Measurements from ENCODE around the gene COPS8.
A peak's percentile ranks its signal among the peaks of the same experiment; 100 is the strongest.

COPS8 gene

DNA sequence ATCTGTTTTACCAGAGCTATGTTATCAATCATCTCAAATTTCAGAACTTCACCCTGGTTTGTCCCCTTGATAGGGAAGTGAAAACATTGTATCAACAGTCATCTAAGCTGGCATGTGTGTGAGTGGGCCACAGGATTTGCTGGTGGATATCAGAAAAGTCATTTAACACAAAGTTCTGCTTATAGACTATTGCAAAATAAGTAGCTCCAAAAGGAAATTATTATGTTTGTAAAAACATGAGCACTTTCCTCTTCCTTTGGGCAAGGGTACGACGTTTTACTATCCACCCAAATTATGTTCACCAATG lies 20.7 kb upstream of the COPS8 start:
- FAIRE-seq, result no peak

DNA sequence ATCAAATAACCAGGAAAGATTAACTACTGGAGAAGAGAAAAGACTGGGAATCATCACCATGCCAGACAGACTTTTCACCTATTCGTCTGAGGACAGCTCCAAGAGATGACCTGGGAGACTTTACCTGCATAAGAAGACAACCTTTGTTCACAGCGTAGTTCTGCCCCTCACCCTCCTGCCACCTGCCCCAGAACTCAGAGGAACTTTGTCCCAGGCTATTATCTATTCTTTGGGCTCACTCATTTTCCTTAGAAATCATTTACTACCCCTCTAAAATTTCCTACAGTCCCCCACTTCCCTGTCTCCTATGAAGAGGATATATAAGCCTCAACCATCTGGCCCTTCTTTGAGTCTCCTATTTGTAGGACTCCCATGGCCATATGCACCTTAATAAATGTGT lies 19.3 kb upstream of the COPS8 start:
- FAIRE-seq, result no peak

DNA sequence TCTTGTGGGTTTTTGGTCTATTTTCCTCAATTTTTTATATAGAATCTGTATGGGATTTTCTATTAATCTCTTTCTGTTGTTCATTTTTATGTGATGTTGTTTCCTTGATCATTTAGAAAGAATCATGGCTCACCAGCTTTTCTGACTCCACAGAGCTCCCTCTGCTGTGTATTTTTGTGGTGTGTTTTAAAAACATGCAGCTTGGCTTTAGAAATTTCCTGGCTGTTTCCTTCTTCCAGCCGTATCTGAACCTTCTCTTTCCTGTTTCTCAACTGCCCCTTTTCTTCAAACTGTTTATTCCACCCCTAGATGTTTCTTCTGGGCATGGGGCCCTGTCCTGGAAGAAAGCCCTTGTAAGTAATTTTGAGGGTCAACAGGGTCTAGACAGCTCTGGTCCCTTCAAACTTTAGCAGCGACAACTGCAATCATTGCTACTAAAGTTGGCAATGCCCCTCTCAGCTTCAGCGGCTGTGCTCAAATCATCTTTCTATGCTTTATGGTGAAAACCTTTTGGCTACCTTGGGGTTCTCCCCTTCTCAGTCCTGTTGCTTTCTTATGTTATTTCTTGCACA lies 17.6 kb upstream of the COPS8 start:
- FAIRE-seq, result no peak

DNA sequence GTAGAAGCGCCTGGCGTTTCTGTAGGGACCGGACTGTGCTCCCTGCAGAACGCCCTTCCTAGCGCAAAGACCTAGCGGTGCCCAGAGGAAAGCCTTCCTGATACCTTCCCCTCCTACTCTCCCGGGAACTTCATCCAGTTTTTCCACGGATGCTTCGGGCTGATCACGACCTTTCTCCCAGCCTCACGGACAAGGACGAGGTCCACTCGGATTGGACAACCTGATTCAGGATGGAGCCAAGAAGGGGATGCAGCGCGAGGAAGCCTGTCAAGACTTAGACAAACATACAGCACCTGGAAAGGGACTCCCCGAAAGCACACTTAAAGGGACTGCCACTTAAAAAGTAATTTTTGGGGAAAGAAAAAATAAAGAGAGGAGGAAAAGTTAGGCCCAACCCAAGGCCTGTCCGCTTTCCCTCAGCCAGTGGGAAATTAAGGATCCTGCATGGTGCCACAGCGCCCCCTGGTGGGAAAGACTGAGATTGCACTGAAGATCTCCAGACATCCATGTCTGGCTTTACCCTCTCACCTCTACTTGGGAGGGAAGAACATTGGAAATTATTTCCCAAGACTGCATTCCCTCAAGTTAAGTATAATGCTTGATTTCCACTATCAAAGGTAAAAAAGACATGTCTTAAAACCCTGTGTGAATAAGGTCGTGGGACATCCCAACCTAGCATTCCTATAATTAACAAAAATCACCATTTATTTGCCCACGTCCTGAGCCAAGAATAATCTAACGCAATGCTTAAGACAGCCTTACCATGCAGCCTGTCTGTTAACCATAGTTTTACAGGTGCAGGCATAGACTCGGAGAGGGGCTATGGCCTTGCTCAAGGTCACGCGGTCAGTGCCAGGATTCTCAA lies 13.4 kb upstream of the COPS8 start:
- FAIRE-seq, result no peak

DNA sequence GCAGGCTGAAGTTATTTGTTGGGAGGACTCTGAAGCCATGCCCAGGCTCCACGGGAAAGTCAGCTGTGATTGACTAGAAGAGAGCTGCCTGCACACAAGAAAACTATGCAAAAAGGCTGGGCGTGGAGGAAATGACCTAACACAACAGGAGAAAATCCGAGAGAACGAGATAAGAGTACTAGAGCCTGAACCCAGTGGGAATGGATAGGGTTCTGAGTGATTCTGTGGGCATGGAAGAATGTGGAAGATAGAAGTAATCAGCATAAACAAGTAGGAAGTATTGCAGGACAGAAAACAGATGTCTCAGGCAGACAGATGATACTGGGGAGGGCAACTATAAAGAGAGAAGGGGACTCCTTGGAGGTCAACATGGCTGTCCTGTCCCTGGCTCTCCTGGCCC lies 12.1 kb upstream of the COPS8 start:
- FAIRE-seq, result no peak

DNA sequence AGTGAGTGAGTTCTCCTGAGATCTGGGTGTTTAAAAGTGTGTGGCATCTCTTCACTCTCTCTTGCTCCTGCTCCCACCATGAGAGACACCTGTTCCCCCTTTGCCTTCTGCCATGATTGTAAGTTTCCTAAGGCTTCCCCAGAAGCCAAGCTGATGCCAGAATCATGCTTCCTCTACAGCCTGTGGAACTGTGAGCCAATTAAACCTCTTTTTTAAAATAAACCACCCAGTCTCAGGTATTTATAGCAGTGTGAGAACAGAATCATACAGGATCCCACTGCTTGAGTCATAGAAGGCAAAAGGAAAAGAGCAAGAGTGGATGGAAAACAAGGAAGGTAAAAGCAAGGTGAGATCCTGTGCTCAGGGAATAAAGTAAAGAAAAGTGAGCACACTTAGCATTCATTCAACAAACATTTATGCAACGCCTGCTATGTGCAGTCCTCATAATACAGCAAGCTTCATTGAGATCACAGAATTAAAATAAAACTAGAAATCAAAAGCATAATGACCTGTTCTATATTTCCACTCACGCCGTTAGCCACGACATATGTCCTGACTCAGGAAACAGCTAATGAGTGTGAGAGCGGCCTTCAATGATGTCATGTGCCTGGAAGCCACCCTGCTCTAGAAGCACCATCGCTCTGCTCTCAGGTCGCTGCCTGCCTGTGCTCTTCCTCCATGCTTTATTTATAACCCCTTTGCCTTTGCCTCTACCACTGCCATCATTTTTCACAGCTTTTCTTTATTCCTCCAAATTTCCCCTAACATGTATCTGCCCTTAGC lies 11.3 kb upstream of the COPS8 start:
- no peak for FAIRE-seq

DNA sequence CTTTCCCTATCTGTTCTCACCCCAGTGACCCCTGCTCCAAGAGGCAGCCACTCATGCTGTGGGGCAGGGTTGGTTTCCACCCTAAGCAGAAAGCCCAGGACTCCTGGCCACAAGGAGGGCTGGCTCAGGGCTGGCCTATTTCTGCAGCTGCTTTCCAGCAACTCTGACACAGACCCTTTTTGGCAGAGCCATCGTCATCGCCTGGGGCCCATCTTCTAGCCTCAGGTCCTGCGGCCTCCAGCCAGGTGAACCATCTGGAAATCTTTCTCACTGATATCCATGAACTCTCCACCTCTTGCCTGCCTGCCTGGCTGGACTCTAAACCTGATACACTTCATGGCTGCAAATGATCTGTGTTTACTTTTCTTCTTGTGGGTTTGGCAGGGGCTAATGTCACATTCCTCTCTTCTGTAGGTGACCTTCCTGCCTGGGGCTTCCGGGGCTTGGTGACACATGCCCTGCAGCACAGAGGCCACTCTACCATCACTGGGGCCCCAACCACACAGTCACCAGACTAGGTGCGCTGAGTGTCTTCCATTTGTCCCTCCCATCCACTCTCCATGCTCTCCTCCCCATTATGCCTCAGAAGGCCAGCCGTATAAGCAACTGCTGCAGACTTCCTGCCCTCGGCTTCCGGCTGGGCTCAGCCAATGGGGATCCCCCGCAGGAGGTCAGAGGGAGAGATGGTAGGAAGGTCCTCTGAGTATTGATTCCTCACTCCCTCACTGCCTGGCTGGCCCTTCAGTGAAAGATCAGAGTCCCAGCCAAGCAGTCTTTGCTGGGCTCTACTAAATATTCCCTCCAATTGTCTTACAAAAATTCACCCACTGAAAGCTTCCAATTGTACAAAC lies 9.7 kb upstream of the COPS8 start:
- FAIRE-seq, result no peak

DNA sequence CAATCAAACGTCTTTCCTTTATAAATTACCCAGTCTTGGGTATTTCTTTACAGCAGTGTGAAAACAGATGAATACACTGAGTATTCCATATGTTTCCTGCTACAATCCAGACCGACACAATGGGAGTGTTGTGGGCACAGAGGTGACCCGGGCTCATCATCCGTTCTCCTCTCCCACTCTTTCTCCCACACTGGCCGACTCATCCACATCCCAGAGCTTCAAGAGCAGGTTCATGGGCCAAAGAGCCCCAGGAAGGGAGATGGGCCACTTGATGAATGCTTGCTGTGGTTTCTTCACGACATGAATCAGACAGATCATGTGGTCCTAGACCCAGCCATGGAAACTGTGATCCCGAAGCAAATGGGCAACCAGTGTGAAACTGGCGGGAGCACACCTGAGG lies 4.1 kb upstream of the COPS8 start:
- no peak for FAIRE-seq

DNA sequence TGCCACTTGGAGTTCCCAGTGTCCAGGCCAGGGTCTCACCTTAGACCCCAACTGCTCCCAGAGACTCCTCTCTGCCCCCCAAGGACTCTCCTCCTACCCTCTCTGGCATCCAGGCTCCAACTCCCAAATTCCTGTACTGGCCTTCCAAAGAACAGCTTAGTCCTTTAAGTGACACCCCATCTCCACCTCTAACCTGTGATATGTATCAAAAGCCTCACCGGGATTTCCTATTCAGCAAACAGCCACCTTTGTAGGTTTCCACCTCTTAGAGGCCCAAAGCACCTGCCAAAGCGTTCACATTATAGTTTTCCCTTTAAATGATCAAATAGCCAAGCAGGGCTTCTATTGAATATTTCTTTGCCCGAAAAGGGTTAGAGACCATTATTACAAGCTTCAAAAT lies 2.7 kb upstream of the COPS8 start:
- no peak for FAIRE-seq

DNA sequence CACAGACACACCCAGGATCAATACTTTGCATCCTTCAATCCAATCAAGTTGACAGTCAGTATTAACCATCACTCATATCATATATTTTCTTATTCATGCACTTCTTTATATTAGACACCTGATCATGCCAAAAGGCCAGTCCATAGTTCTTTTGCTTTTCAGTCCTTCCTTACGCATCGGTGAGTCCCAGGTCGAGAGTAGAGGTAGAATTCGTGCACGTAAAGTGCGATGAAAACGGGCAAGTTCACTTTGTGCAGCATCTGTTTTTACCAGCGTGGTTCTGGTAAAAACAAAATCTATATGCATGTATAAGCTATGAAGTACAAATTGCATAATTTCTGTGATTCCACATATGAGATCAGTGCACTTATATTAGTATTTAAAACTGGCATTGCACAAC lies 1.2 kb upstream of the COPS8 start:
- FAIRE-seq, result no peak

DNA sequence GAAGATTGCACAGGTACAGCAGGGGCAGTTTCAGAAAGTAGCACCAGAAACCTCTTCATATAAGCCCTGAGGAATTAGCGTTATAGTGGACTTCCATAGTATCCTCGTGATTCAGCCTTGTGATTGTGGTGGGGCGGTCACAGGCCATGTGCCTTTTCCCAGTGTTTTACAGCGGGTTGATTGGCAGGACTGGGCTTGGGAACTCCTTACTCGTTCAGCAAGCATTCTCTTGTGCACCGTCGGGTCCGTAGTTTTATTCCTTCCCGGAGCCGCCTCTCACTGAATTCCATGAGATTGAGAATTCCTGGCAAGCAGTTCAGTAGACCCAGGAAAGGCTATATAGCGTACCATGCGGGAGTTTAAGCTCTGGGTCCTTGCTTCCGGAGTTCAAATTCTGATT lies 5.2 kb downstream of the COPS8 start:
- FAIRE-seq, result no peak

DNA sequence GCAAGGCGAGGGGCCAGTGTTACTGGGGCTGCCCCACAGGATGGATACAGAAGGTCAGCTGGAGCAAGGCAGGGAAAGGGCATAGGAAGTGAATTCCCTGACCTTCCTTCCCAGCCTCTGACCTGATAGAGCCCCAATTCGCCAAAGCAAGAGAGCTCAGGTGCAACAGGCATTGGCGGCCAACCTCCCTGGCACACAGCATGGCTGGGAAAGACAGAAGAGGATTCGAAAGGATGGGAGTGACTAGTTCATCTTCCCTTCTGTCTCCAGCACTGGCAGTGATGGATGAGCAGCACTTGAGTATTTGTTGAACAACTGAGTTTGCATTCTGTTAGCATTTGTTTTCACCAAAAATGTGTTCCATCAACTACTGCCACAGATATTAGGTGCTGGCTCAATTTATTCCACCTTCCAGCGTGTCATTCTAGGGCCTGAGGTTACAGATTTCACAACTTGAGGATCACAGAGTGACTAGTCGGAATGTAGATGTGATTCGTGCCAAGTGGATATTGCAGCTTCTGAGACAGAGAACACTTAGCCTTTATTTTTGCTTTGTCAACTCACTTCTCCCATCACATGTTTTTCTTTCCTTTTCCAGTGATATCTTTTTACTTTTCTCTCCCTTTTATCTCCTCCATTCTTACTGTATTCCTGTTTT lies 6.2 kb downstream of the COPS8 start:
- no peak for FAIRE-seq

DNA sequence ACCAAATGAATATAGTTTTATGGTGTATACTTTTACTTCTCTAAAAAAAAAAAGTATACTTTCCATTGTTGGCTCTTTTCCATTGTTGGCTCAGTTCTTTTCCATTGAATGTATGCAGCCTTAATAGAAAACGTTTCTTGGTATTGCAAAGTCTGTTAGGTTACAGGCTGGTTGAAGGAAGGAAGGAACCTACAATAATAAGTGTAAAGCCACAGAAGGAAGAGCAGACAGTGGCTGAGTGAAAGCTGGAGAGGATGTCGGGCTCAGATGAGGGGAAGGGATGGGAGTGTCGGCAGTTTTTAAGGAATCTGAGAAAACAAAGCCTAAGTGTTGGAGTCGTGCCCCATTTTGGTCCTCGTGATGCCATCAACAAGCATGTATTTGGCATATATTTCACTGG lies 6.8 kb downstream of the COPS8 start:
- no peak for FAIRE-seq

DNA sequence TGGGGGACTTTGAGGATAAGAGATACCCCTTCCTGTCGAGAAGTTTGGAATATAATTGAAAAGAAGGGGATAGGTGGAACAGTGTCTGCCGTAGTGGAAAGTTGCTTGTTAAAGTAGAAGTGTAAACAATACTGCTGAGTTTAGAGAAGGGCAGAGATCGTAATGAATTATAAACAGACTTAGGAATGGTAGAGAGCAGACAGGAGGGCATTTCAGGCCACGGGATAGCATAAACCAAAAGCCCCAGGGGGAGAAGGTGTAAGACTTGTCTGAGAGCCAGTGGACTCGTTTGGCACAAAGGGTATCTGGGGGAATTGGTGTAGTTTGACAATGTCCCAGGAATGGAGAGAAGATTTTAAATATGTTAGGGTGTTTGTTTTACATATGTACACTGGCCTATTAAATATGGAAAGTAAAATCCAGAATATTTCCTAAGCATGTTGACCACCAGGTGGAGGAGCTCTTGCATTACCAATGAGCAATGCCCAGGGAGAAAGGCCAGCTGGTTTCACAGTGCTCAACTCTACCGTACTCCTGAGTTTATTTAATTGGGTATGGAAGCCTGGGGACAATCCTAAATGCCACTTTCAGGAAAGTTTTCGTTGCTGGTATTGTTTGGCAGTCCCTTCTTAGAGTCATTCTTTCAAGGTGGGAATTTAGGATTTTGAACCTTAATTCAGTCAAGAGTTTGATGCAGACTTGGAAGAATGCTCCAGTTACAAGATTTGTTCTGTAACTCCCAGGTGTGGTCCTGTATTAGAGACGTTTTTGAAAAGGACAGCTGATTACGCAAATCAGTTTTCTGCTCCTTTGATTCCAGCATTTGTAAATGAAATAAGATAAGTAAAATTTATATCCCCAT lies 7.5 kb downstream of the COPS8 start:
- FAIRE-seq, result peak; percentile 31

DNA sequence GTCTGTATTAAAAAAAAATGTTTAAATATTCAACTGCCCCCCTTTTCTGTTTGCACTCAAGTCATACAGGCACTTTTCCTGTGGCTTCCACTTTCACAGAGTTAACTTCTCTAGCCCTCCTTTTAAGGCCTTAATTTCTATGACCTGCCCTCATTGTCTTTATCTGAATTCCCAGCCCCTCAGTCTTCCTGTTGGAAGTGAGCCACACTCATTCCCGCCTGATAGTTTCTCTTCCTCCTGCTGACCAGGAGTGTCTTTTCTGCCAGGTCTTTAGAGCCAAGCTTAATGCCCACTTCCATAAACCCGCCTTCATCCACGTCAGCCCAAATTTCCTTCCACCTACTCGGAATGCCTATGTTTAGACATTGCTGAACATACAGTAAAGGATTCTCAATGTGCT lies 10.5 kb downstream of the COPS8 start:
- FAIRE-seq, result no peak

DNA sequence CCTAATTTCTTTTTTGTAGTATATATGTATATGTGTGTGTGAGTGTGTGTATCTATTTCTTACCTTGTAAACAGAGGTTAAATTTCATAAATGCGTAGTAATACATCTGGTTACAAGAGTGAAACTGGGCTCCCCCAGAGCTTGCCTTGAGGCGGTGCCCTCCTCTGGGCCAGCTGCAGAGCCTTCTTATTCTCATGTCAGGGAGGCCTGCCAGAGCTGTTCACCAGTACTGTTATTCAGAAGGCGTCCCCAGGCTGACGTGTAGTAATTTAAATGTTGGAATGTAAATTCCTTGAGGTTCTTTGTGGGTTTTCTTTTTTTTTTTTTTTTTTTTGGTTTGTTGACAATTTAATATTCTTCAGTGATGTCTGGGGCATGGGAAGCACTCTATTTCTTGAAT lies 11.2 kb downstream of the COPS8 start:
- FAIRE-seq, result no peak

DNA sequence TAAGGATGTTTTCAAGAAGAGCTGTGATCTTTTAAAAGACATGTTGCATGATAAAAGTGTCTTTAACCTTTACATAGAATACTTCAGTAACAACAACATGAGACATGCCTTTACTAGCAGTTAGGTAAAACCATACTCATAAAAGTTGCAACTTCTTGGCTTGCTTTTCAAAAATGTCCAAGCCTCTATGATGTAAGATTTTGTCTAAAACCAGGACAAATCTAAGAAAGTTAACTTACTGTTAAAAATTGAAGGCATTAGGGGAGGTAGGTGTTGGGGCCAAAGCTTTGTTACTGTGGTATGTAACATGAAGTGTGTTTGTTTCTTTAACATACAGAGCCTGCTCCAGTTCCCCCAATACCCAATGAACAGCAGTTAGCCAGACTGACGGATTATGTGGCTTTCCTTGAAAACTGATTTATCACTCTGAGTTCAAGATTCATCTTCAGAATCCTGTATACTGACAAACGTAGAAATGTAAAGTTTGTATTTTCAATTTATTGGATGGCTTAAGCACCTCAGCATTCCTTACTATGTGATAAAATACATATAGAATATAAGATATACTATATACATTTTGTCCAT lies 11.7 kb downstream of the COPS8 start:
- no peak for FAIRE-seq

DNA sequence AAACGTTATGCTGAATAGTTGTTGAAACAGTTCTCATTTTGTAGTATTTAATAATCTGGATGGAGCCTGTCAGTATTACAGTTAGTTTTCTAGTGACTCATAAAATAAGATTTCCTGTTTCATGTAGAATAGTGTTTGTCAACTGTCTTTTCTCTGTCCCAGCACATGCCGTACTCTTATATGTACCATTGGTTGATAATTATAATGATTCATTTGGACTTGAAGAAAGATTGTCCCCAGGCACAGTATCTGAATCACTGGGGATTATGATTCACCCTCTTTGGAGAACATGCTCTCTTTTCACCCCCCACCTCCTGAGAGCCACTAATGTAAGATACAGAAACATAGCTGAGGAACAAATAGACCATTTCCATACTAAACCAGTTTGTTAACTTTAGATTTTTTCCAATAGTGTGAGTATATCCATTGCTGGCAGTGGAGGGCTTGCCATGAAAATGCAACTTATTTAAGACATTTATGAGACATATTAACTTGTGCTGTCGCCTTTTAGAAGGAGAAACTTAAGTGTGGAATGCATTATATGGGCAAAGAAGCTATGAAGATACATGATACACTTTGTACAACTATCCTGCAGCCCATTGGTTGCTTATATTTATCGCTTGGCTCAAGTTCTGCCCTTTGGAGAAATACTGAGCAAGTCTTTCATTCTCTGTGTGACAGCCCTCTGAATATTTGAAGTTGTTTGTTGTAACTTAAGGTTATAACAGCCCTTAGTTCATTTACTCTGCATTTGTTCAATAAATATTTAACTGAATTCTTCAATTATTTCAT lies 12.4 kb downstream of the COPS8 start:
- no peak for FAIRE-seq

DNA sequence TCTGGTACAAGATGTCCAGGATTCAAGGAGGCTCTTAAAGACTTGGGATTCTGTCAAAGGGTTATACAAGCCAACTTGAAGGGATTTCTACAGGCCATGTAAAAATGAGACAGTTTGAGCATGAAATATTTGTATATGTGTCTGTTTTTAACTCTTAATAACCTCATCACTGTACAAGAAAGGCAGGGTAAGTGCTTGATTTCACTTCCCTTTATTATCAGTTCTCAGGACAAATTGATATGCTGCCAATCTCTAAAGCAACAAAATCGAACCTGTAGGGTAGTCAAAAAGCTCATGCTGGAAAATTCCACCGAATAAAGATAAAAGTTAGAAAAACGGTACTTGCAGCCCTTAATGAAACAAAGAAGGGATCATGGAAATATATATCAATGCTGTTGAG lies 14.1 kb downstream of the COPS8 start:
- no peak for FAIRE-seq

Measured in endometrium (tissue), 2 donors.